Uterus (tissue), 4 donors: ENCODE results near the gene FBLN1. TPM values are rescaled to one million over a fixed set of nuclear protein-coding genes. Genes with fewer than 3 reads are reported as not detected.

Source experiments
- DNase-seq, 2 donors: peaks; one replicate each; pipeline ENCODE4 v3.0.0-alpha.2; 2019 to 2020
- H3K27ac ChIP-seq, 2 donors: fragments of 200-600 bp; sonication (generic); 1 replicate in 1 of 2; 2 replicates in 1 of 2; pipeline ENCODE4 v1.5.1; 2016 to 2018
- H3K27me3 ChIP-seq, 2 donors: fragments of 200-600 bp; sonication (generic); one replicate each; pipeline ENCODE4 v1.5.1; 2018 to 2019; ENCODE audit warnings: control low read depth in 1 of 2
- H3K36me3 ChIP-seq, 2 donors: fragments of 200-600 bp; sonication (generic); one replicate each; pipeline ENCODE4 v1.5.1; 2019; ENCODE audit warnings: control low read depth in 1 of 2
- H3K4me1 ChIP-seq, 2 donors: fragments of 200-600 bp; sonication (generic); one replicate each; pipeline ENCODE4 v1.5.1; 2018 to 2019; ENCODE audit warnings: control low read depth in 1 of 2
- H3K4me3 ChIP-seq, 2 donors: fragments of 200-600 bp; sonication (generic); 1 replicate in 1 of 2; 2 replicates in 1 of 2; pipeline ENCODE4 v1.5.1; 2018 to 2019; ENCODE audit warnings: mild to moderate bottlenecking in 1 of 2
- H3K9me3 ChIP-seq, 2 donors: fragments of 200-600 bp; sonication (generic); one replicate each; pipeline ENCODE4 v1.5.1; 2019; ENCODE audit warnings: control low read depth in 1 of 2
- CTCF ChIP-seq, 4 experiments: fragments of 200-600 bp in 2 of 4; fragments of 450-650 bp in 2 of 4; sonication (generic) in 2 of 4; IDR thresholded peaks; one replicate each; pipeline ENCODE4 v1.5.1; 2016 to 2019; ENCODE audit warnings: antibody characterized with exemption in 4 of 4, mild to moderate bottlenecking in 2 of 4, moderate library complexity in 1 of 4
- POLR2A ChIP-seq, 2 donors: fragments of 450-650 bp; IDR thresholded peaks; one replicate each; pipeline ENCODE4 v1.6.1; 2016; ENCODE audit warnings: antibody characterized with exemption in 2 of 2, mild to moderate bottlenecking in 1 of 2, moderate library complexity in 1 of 2
- intact Hi-C: fragments of 100-400 bp; cut with DNase I; formaldehyde crosslinking; loops from one replicate; pipeline ENCODE4 v1.15.1; 2023; ENCODE audit warnings: low total_unique reads
- total RNA-seq, 4 donors: library from RNA; depleted of rRNA in 3 of 4; stranded (reverse); fragments of >200 nt in 3 of 4; gene quantifications; one replicate each; pipeline versions ENCODE4 v1.1.0 to v1.2.4, GENCODE V29; 2014 to 2023
- donor health status: DM: yes; HTN: yes; CAD: no.

Gene FBLN1
- total RNA-seq, 4 donors from 2014 or later = 388 to 644 (median 479) TPM

GRCh38 chr22:45504373-45505341, 2.0 kb downstream of the FBLN1 start:
- no peak for TF ChIP-seq CTCF (IDR thresholded peaks at IDR 0.05)
- TF ChIP-seq POLR2A (IDR thresholded peaks at IDR 0.05) = peak in 1 of 2 donors; percentile 15
- intact Hi-C loops = no loop called here
- H3K4me3 ChIP-seq = peak overlapping the region; percentile 64 to 66

GRCh38 chr22:45505991-45506747, 3.5 kb downstream of the FBLN1 start:
- peak overlapping the region; percentile 88 to 91 for H3K27ac ChIP-seq
- DNase-seq = no peak
- TF ChIP-seq POLR2A (IDR thresholded peaks at IDR 0.05) = no peak
- no peak for TF ChIP-seq CTCF (IDR thresholded peaks at IDR 0.05)
- no peaks in the 10 kb centered on the region for H3K9me3 ChIP-seq
- H3K36me3 ChIP-seq = no peaks in the 10 kb centered on the region
- intact Hi-C loops = no loop called here
- H3K4me3 ChIP-seq = peak overlapping the region in 1 of 2 donors; percentile 5
- peaks cover 0 to 12% of the 10 kb centered on the region in 2 donors for H3K4me1 ChIP-seq
- H3K27me3 ChIP-seq = no peaks in the 10 kb centered on the region

More at GRCh38 chr22:45504373-45505341, 2.0 kb downstream of the FBLN1 start:
- no peaks in the 10 kb centered on the region for H3K36me3 ChIP-seq
- H3K4me1 ChIP-seq = peaks cover 0 to 8% of the 10 kb centered on the region in 2 donors
- H3K27me3 ChIP-seq = no peaks in the 10 kb centered on the region
- no peaks in the 10 kb centered on the region for H3K9me3 ChIP-seq
- DNase-seq = no peak
- peak overlapping the region; percentile 88 to 91 for H3K27ac ChIP-seq

GRCh38 chr22:45506816-45507360, 4.2 kb downstream of the FBLN1 start:
- peak overlapping the region in 1 of 2 donors; percentile 5 for H3K4me3 ChIP-seq

GRCh38 chr22:45507798-45508197, 5.1 kb downstream of the FBLN1 start:
- H3K4me1 ChIP-seq = peaks cover 4 to 17% of the 10 kb centered on the region in 2 donors
- intact Hi-C loops = no loop called here
- H3K27me3 ChIP-seq = no peaks in the 10 kb centered on the region

More at GRCh38 chr22:45506816-45507360, 4.2 kb downstream of the FBLN1 start:
- H3K27me3 ChIP-seq = no peaks in the 10 kb centered on the region
- H3K4me1 ChIP-seq = peaks cover 0 to 12% of the 10 kb centered on the region in 2 donors
- intact Hi-C loops = no loop called here
- H3K9me3 ChIP-seq = no peaks in the 10 kb centered on the region
- no peak for DNase-seq
- H3K36me3 ChIP-seq = no peaks in the 10 kb centered on the region
- TF ChIP-seq POLR2A (IDR thresholded peaks at IDR 0.05) = no peak
- no peak for TF ChIP-seq CTCF (IDR thresholded peaks at IDR 0.05)
- peak overlapping the region; percentile 88 to 91 for H3K27ac ChIP-seq

More at GRCh38 chr22:45507798-45508197, 5.1 kb downstream of the FBLN1 start:
- TF ChIP-seq POLR2A (IDR thresholded peaks at IDR 0.05) (no peak), CTCF (IDR thresholded peaks at IDR 0.05) (no peak)
- H3K36me3 ChIP-seq = no peaks in the 10 kb centered on the region
- DNase-seq = no peak
- no peaks in the 10 kb centered on the region for H3K9me3 ChIP-seq
- peak overlapping the region; percentile 88 to 91 for H3K27ac ChIP-seq
- no peak overlapping the region for H3K4me3 ChIP-seq
